Osteoblast (primary cell): ENCODE measurements around the gene NBAS. TPM values are rescaled to one million over a fixed set of nuclear protein-coding genes. Genes with fewer than 3 reads are reported as not detected.

Experiments
- DNase-seq: peaks from one replicate; pipeline ENCODE4 v3.0.0; 2011; ENCODE audit warnings: low spot score, mixed read lengths; ENCODE audit not compliant: insufficient read length; ENCODE audit errors: missing footprints
- H2AFZ ChIP-seq: 2 replicates; pipeline ENCODE4 v1.6.0; 2011; ENCODE audit warnings: mild to moderate bottlenecking, low read length
- H3K27ac ChIP-seq: 2 replicates; pipeline ENCODE4 v1.5.1; 2011; ENCODE audit warnings: mild to moderate bottlenecking, low read depth, low read length, moderate library complexity
- H3K27me3 ChIP-seq: 2 replicates; pipeline ENCODE4 v1.6.0; 2012; ENCODE audit warnings: mild to moderate bottlenecking, control low read depth, inconsistent platforms, low read length, moderate library complexity; ENCODE audit not compliant: insufficient read depth
- H3K36me3 ChIP-seq: 2 replicates; pipeline ENCODE4 v1.5.1; 2011; ENCODE audit warnings: mild to moderate bottlenecking, low read length, control low read depth, moderate library complexity; ENCODE audit not compliant: insufficient read depth
- H3K4me1 ChIP-seq: 2 replicates; pipeline ENCODE4 v1.5.1; 2011; ENCODE audit warnings: mild to moderate bottlenecking, low read length, control low read depth, moderate library complexity; ENCODE audit not compliant: insufficient read depth
- H3K4me2 ChIP-seq: 2 replicates; pipeline ENCODE4 v1.6.0; 2011; ENCODE audit warnings: mild to moderate bottlenecking, low read length; ENCODE audit not compliant: insufficient read depth
- H3K4me3 ChIP-seq: fragments of 200-600 bp; sonication (generic); 3 replicates; pipeline ENCODE4 v1.5.1; 2012; ENCODE audit warnings: mild to moderate bottlenecking, low read length, inconsistent platforms; ENCODE audit not compliant: insufficient read depth
- H3K79me2 ChIP-seq: 2 replicates; pipeline ENCODE4 v1.6.0; 2012; ENCODE audit warnings: mild to moderate bottlenecking, low read length, control low read depth, inconsistent platforms; ENCODE audit not compliant: insufficient read depth
- H3K9me3 ChIP-seq: 2 replicates; pipeline ENCODE4 v1.5.1; 2011; ENCODE audit warnings: low read depth, low read length, control low read depth
- H4K20me1 ChIP-seq: 2 replicates; pipeline ENCODE4 v1.6.0; 2012; ENCODE audit warnings: mild to moderate bottlenecking, low read length, control low read depth; ENCODE audit not compliant: insufficient read depth
- CTCF ChIP-seq: IDR thresholded peaks from 2 replicates; pipeline ENCODE4 v1.5.1; 2011; ENCODE audit warnings: mild to moderate bottlenecking, low read depth, low read length, moderate library complexity; ENCODE audit errors: extremely low read depth
- total RNA-seq: library from RNA; depleted of rRNA; stranded (reverse); fragments of >200 nt; gene quantifications from 2 replicates; pipeline ENCODE4 v1.2.3, GENCODE V29; 2012

Gene NBAS
- total RNA-seq, 1 donor, result 98.1 TPM

GRCh38 chr2:15127876-15128275 lies 433.3 kb downstream of the NBAS start:
- Histone ChIP-seq H3K4me1 (no peaks in the 10 kb centered on the region), H3K4me3 (no peak overlapping the region), H4K20me1 (no peaks in the 10 kb centered on the region), H3K27ac (no peak overlapping the region), H3K27me3 (no peaks in the 10 kb centered on the region), H3K79me2 (no peaks in the 10 kb centered on the region), H3K9me3 (no peaks in the 10 kb centered on the region), H2AFZ (no peak overlapping the region), H3K36me3 (no peaks in the 10 kb centered on the region), H3K4me2 (no peak overlapping the region)
- DNase-seq, result no peak
- TF ChIP-seq CTCF, result no peak

GRCh38 chr2:15127301-15127700 lies 433.8 kb downstream of the NBAS start:
- no peak for TF ChIP-seq CTCF
- DNase-seq, result no peak
- Histone ChIP-seq H3K9me3 (no peaks in the 10 kb centered on the region), H3K27ac (no peak overlapping the region), H3K4me2 (no peak overlapping the region), H2AFZ (no peak overlapping the region), H3K27me3 (no peaks in the 10 kb centered on the region), H3K79me2 (no peaks in the 10 kb centered on the region), H3K4me3 (no peak overlapping the region), H4K20me1 (no peaks in the 10 kb centered on the region), H3K4me1 (no peaks in the 10 kb centered on the region), H3K36me3 (no peaks in the 10 kb centered on the region)

GRCh38 chr2:15126373-15126772 lies 434.8 kb downstream of the NBAS start:
- Histone ChIP-seq H3K9me3 (no peaks in the 10 kb centered on the region), H4K20me1 (no peaks in the 10 kb centered on the region), H3K4me3 (no peak overlapping the region), H2AFZ (no peak overlapping the region), H3K4me1 (no peaks in the 10 kb centered on the region), H3K79me2 (no peaks in the 10 kb centered on the region), H3K36me3 (no peaks in the 10 kb centered on the region), H3K27ac (no peak overlapping the region), H3K4me2 (no peak overlapping the region), H3K27me3 (no peaks in the 10 kb centered on the region)
- no peak for DNase-seq
- no peak for TF ChIP-seq CTCF

- Histone ChIP-seq H2AFZ (no peak overlapping the region), H3K9me3 (no peaks in the 10 kb centered on the region), H3K4me3 (no peak overlapping the region), H4K20me1 (no peaks in the 10 kb centered on the region), H3K27me3 (no peaks in the 10 kb centered on the region), H3K79me2 (no peaks in the 10 kb centered on the region), H3K27ac (no peak overlapping the region), H3K4me1 (no peaks in the 10 kb centered on the region), H3K36me3 (no peaks in the 10 kb centered on the region), H3K4me2 (no peak overlapping the region)
- DNase-seq, result no peak
- TF ChIP-seq CTCF, result no peak
These were observed 438.2 kb downstream of the NBAS start for GRCh38 chr2:15122915-15123314.
